Hepatocyte (in vitro differentiated cells): ENCODE data around the gene ZNF865. TPM values are rescaled to one million over a fixed set of nuclear protein-coding genes. Genes with fewer than 3 reads are reported as not detected.

Source experiments
- DNase-seq: peaks from one replicate; pipeline ENCODE4 v3.0.0-alpha.2; 2016; ENCODE audit warnings: low spot score
- H2AFZ ChIP-seq: fragments of 200-600 bp; sonication (generic); 2 replicates; pipeline ENCODE4 v1.6.0; 2016; ENCODE audit warnings: antibody characterized with exemption, mild to moderate bottlenecking
- H3K27ac ChIP-seq: fragments of 200-600 bp; sonication (generic); 2 replicates; pipeline ENCODE4 v1.5.1; 2016; ENCODE audit warnings: mild to moderate bottlenecking
- H3K27me3 ChIP-seq: fragments of 200-600 bp; sonication (generic); 2 replicates; pipeline ENCODE4 v1.6.1; 2016
- H3K36me3 ChIP-seq: fragments of 200-600 bp; sonication (generic); replicated peaks from 2 replicates; pipeline ENCODE4 v1.5.1; 2016; ENCODE audit warnings: low read depth; ENCODE audit not compliant: insufficient read depth
- H3K4me1 ChIP-seq: fragments of 200-600 bp; sonication (generic); 2 replicates; pipeline ENCODE4 v1.5.1; 2016; ENCODE audit warnings: mild to moderate bottlenecking, moderate library complexity; ENCODE audit not compliant: insufficient read depth
- H3K4me2 ChIP-seq: fragments of 200-600 bp; sonication (generic); 2 replicates; pipeline ENCODE4 v1.6.0; 2016
- H3K4me3 ChIP-seq: fragments of 200-600 bp; sonication (generic); 2 replicates; pipeline ENCODE4 v1.5.1; 2016; ENCODE audit warnings: mild to moderate bottlenecking
- H3K79me2 ChIP-seq: fragments of 200-600 bp; sonication (generic); 2 replicates; pipeline ENCODE4 v1.6.0; 2017; ENCODE audit warnings: mild to moderate bottlenecking
- H3K9me2 ChIP-seq: fragments of 200-600 bp; sonication (generic); replicated peaks from 2 replicates; pipeline ENCODE4 v1.6.0; 2017; ENCODE audit warnings: mild to moderate bottlenecking; ENCODE audit not compliant: insufficient read depth
- H3K9me3 ChIP-seq: fragments of 200-600 bp; sonication (generic); 2 replicates; pipeline ENCODE4 v1.5.1; 2016; ENCODE audit warnings: low read depth, mild to moderate bottlenecking
- H4K20me1 ChIP-seq: fragments of 200-600 bp; sonication (generic); 2 replicates; pipeline ENCODE4 v1.6.0; 2016; ENCODE audit warnings: mild to moderate bottlenecking; ENCODE audit not compliant: insufficient read depth, poor library complexity, severe bottlenecking
- CTCF ChIP-seq: fragments of 200-600 bp; sonication (generic); IDR thresholded peaks from 2 replicates; pipeline ENCODE4 v1.5.1; 2016; ENCODE audit warnings: antibody characterized with exemption, mild to moderate bottlenecking; ENCODE audit not compliant: poor library complexity
- EZH2 ChIP-seq: fragments of 200-600 bp; sonication (generic); IDR thresholded peaks from 2 replicates; pipeline ENCODE4 v1.6.1; 2016; ENCODE audit warnings: antibody characterized with exemption, mild to moderate bottlenecking, borderline replicate concordance
- EZH2phosphoT487 ChIP-seq: fragments of 200-600 bp; sonication (generic); IDR thresholded peaks from one replicate; pipeline ENCODE4 v1.6.1; 2018; ENCODE audit warnings: antibody characterized with exemption, mild to moderate bottlenecking, low read depth, moderate library complexity; ENCODE audit not compliant: unreplicated experiment, severe bottlenecking
- WGBS: methylation state at CpG from one replicate; pipeline ENCODE4 v1.1.6; 2016; ENCODE audit warnings: low lambda C conversion rate; ENCODE audit errors: missing lambda C conversion rate; 5-methylcytosine and 5-hydroxymethylcytosine counted together
- polyA plus RNA-seq: library from polyadenylated mRNA; unstranded; fragments of >200 nt; fragmentation: Nextera tagmentation; extraction: Ambion mirVana; gene quantifications from 2 replicates; pipeline ENCODE4 v1.2.1, GENCODE V29; 2016
- total RNA-seq: library from RNA; depleted of rRNA; stranded (reverse); fragments of >200 nt; gene quantifications from 2 replicates; pipeline ENCODE4 v1.2.3, GENCODE V29; 2014

The ZNF865 gene
- total and polyA plus RNA-seq, 2 experiments from 2014 or later = 1.7 to 3.0 TPM

- Histone ChIP-seq H4K20me1 (peaks cover 6% of the 10 kb centered on the region), H3K9me3 (no peaks in the 10 kb centered on the region), H3K4me2 (peak overlapping the region; percentile 86), H3K4me3 (no peak overlapping the region), H3K27ac (peak overlapping the region; percentile 78), H3K9me2 (no peaks in the 10 kb centered on the region), H3K79me2 (peaks cover 57% of the 10 kb centered on the region), H3K4me1 (peaks cover 13% of the 10 kb centered on the region), H3K27me3 (no peaks in the 10 kb centered on the region), H2AFZ (no peak overlapping the region), H3K36me3 (no peaks in the 10 kb centered on the region)
- DNase-seq = no peak
- TF ChIP-seq EZH2 (no peak), CTCF (no peak), EZH2phosphoT487 (no peak)
- WGBS = 88% methylated on average over 9 of the region's 9 CpGs
These were observed 1.4 kb downstream of the ZNF865 start for GRCh38 chr19:55606817-55607216.

- no peak for TF ChIP-seq EZH2
- TF ChIP-seq CTCF = no peak
- no peak for TF ChIP-seq EZH2phosphoT487
- peaks cover 57% of the 10 kb centered on the region for H3K79me2 ChIP-seq
- H3K36me3 ChIP-seq = no peaks in the 10 kb centered on the region
- no peak for DNase-seq
- H3K4me2 ChIP-seq = no peak overlapping the region
- no peaks in the 10 kb centered on the region for H3K9me2 ChIP-seq
- peaks cover 6% of the 10 kb centered on the region for H4K20me1 ChIP-seq
- 95% methylated on average over 5 of the region's 5 CpGs for WGBS
- no peak overlapping the region for H2AFZ ChIP-seq
- H3K27me3 ChIP-seq = no peaks in the 10 kb centered on the region
- H3K27ac ChIP-seq = no peak overlapping the region
- H3K4me1 ChIP-seq = peaks cover 8% of the 10 kb centered on the region
- no peaks in the 10 kb centered on the region for H3K9me3 ChIP-seq
- no peak overlapping the region for H3K4me3 ChIP-seq
These were observed 3.9 kb downstream of the ZNF865 start for GRCh38 chr19:55609326-55609725.

- Histone ChIP-seq H2AFZ (no peak overlapping the region), H3K9me2 (no peaks in the 10 kb centered on the region), H3K27me3 (no peaks in the 10 kb centered on the region), H3K9me3 (no peaks in the 10 kb centered on the region), H3K79me2 (peaks cover 52% of the 10 kb centered on the region), H3K27ac (no peak overlapping the region), H3K4me3 (no peak overlapping the region), H3K4me1 (peaks cover 5% of the 10 kb centered on the region), H4K20me1 (peaks cover 6% of the 10 kb centered on the region), H3K4me2 (no peak overlapping the region), H3K36me3 (no peaks in the 10 kb centered on the region)
- 93% methylated on average over 14 of the region's 15 CpGs for WGBS
- TF ChIP-seq CTCF (no peak), EZH2phosphoT487 (no peak), EZH2 (no peak)
- DNase-seq = no peak
These were observed 6.0 kb downstream of the ZNF865 start for GRCh38 chr19:55611300-55611982.
